Measurements from ENCODE around the gene ANKRD18A.

Gene ANKRD18A

GRCh38 chr9:38526591-38526990 is 93.8 kb downstream of the ANKRD18A start:
- no peak for DNase-seq

- DNase-seq, result no peak
These were observed 97.3 kb downstream of the ANKRD18A start for GRCh38 chr9:38523121-38523520.

- DNase-seq, result no peak
These were observed 98.6 kb downstream of the ANKRD18A start for GRCh38 chr9:38521762-38522161.
